ENCODE results near the gene CNTN2.

DNA sequence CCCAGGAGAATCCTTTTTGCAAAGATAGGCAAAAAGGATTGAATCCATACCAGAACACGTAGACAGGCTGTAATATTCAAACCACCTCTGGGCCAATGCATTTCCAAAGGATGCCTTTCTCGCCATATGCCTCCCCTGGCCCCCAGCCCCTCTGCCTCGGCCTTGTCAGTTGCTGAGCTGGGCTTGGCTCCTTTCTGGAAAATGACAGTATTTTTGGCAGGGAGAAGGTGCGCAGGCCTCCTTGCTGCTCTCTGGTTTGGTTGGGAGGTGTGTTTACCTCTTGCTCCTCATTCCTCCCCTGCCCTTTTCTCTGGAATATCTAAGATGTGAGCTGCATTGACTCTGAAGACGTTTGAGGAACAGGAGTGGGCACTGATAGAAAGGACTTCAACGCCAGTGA, 26.0 kb upstream of the CNTN2 start:
- TF ChIP-seq, protein P1, sequence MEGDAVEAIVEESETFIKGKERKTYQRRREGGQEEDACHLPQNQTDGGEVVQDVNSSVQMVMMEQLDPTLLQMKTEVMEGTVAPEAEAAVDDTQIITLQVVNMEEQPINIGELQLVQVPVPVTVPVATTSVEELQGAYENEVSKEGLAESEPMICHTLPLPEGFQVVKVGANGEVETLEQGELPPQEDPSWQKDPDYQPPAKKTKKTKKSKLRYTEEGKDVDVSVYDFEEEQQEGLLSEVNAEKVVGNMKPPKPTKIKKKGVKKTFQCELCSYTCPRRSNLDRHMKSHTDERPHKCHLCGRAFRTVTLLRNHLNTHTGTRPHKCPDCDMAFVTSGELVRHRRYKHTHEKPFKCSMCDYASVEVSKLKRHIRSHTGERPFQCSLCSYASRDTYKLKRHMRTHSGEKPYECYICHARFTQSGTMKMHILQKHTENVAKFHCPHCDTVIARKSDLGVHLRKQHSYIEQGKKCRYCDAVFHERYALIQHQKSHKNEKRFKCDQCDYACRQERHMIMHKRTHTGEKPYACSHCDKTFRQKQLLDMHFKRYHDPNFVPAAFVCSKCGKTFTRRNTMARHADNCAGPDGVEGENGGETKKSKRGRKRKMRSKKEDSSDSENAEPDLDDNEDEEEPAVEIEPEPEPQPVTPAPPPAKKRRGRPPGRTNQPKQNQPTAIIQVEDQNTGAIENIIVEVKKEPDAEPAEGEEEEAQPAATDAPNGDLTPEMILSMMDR (conservative IDR thresholded peaks at IDR 0.05; ENCODE audit: low read depth in 2 of 2), result no peak
- TF ChIP-seq, protein P2, sequence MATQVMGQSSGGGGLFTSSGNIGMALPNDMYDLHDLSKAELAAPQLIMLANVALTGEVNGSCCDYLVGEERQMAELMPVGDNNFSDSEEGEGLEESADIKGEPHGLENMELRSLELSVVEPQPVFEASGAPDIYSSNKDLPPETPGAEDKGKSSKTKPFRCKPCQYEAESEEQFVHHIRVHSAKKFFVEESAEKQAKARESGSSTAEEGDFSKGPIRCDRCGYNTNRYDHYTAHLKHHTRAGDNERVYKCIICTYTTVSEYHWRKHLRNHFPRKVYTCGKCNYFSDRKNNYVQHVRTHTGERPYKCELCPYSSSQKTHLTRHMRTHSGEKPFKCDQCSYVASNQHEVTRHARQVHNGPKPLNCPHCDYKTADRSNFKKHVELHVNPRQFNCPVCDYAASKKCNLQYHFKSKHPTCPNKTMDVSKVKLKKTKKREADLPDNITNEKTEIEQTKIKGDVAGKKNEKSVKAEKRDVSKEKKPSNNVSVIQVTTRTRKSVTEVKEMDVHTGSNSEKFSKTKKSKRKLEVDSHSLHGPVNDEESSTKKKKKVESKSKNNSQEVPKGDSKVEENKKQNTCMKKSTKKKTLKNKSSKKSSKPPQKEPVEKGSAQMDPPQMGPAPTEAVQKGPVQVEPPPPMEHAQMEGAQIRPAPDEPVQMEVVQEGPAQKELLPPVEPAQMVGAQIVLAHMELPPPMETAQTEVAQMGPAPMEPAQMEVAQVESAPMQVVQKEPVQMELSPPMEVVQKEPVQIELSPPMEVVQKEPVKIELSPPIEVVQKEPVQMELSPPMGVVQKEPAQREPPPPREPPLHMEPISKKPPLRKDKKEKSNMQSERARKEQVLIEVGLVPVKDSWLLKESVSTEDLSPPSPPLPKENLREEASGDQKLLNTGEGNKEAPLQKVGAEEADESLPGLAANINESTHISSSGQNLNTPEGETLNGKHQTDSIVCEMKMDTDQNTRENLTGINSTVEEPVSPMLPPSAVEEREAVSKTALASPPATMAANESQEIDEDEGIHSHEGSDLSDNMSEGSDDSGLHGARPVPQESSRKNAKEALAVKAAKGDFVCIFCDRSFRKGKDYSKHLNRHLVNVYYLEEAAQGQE (IDR thresholded peaks at IDR 0.05; ENCODE audit: unreplicated experiment), result no peak
- TF ChIP-seq, protein P3, sequence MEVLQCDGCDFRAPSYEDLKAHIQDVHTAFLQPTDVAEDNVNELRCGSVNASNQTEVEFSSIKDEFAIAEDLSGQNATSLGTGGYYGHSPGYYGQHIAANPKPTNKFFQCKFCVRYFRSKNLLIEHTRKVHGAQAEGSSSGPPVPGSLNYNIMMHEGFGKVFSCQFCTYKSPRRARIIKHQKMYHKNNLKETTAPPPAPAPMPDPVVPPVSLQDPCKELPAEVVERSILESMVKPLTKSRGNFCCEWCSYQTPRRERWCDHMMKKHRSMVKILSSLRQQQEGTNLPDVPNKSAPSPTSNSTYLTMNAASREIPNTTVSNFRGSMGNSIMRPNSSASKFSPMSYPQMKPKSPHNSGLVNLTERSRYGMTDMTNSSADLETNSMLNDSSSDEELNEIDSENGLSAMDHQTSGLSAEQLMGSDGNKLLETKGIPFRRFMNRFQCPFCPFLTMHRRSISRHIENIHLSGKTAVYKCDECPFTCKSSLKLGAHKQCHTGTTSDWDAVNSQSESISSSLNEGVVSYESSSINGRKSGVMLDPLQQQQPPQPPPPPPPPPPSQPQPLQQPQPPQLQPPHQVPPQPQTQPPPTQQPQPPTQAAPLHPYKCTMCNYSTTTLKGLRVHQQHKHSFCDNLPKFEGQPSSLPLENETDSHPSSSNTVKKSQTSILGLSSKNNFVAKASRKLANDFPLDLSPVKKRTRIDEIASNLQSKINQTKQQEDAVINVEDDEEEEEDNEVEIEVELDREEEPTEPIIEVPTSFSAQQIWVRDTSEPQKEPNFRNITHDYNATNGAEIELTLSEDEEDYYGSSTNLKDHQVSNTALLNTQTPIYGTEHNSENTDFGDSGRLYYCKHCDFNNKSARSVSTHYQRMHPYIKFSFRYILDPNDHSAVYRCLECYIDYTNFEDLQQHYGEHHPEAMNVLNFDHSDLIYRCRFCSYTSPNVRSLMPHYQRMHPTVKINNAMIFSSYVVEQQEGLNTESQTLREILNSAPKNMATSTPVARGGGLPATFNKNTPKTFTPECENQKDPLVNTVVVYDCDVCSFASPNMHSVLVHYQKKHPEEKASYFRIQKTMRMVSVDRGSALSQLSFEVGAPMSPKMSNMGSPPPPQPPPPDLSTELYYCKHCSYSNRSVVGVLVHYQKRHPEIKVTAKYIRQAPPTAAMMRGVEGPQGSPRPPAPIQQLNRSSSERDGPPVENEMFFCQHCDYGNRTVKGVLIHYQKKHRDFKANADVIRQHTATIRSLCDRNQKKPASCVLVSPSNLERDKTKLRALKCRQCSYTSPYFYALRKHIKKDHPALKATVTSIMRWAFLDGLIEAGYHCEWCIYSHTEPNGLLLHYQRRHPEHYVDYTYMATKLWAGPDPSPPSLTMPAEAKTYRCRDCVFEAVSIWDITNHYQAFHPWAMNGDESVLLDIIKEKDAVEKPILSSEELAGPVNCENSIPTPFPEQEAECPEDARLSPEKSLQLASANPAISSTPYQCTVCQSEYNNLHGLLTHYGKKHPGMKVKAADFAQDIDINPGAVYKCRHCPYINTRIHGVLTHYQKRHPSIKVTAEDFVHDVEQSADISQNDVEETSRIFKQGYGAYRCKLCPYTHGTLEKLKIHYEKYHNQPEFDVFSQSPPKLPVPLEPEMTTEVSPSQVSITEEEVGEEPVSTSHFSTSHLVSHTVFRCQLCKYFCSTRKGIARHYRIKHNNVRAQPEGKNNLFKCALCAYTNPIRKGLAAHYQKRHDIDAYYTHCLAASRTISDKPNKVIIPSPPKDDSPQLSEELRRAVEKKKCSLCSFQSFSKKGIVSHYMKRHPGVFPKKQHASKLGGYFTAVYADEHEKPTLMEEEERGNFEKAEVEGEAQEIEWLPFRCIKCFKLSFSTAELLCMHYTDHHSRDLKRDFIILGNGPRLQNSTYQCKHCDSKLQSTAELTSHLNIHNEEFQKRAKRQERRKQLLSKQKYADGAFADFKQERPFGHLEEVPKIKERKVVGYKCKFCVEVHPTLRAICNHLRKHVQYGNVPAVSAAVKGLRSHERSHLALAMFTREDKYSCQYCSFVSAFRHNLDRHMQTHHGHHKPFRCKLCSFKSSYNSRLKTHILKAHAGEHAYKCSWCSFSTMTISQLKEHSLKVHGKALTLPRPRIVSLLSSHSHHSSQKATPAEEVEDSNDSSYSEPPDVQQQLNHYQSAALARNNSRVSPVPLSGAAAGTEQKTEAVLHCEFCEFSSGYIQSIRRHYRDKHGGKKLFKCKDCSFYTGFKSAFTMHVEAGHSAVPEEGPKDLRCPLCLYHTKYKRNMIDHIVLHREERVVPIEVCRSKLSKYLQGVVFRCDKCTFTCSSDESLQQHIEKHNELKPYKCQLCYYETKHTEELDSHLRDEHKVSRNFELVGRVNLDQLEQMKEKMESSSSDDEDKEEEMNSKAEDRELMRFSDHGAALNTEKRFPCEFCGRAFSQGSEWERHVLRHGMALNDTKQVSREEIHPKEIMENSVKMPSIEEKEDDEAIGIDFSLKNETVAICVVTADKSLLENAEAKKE (CRISPR knock-in tag; IDR thresholded peaks at IDR 0.05), result no peak
- TF ChIP-seq JUNB (IDR thresholded peaks at IDR 0.05; ENCODE audit: unreplicated experiment), result no peak
- no peak for TF ChIP-seq ZNF331 (CRISPR knock-in tag; IDR thresholded peaks at IDR 0.05; ENCODE audit: low read depth)

Data from GM23338 (cell line).